GM21786 (cell line): Measurements from ENCODE around the gene DHX15.

Experiments
- ATAC-seq: cut with Tn5 transposase; IDR thresholded peaks from one replicate; pipeline ENCODE4 v1.9.1; 2021; ENCODE audit not compliant: unreplicated experiment

The DHX15 gene

GRCh38 chr4:24584211-24584850, at the start of gene DHX15:
TSS of gene DHX15 (minus strand) at chr4:24584554. CDS start at chr4:24584393, 161 bp downstream.
- ATAC-seq, result peak; percentile 83

GRCh38 chr4:24632011-24632410, 47.7 kb upstream of the DHX15 start:
- ATAC-seq, result no peak

DNA sequence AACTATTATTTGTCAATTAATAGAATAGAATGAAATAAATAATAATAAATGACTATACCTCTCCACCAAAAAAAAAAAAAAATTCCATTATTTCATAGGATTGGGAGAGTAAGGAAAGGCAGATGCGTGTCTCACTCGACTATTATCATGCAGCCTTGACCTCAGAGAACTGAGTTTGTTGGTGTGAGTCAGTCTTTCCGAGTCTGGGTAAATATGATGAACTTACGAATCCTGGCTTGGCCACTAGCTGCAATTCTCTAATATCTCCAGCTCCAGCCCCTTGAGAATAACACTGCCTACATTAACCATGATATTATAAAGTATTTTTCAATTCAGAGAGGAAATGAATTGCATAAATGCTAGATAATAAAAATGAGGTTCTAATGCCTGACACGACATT, 46.6 kb upstream of the DHX15 start:
- ATAC-seq, result no peak

DNA sequence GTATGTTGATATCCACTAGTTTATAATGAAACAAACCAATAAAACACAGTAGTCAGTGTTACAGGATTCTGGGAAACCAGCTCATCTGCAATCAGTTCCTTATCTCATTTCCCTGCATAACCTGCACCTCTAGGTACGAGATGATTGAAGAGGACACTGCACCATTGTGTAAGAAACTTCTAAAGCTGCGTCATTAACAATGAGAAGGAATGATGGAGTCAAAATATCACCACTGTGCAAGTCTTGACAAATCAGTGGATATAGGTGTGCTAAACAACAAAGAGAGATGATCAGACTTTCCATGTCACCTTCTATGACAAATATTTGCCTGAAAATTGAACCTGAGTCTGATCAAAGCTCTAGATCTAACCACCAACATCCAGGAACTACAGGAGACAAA, 40.7 kb upstream of the DHX15 start:
- ATAC-seq, result no peak

- ATAC-seq, result no peak
Observed at GRCh38 chr4:24624381-24624780, 40.0 kb upstream of the DHX15 start.

DNA sequence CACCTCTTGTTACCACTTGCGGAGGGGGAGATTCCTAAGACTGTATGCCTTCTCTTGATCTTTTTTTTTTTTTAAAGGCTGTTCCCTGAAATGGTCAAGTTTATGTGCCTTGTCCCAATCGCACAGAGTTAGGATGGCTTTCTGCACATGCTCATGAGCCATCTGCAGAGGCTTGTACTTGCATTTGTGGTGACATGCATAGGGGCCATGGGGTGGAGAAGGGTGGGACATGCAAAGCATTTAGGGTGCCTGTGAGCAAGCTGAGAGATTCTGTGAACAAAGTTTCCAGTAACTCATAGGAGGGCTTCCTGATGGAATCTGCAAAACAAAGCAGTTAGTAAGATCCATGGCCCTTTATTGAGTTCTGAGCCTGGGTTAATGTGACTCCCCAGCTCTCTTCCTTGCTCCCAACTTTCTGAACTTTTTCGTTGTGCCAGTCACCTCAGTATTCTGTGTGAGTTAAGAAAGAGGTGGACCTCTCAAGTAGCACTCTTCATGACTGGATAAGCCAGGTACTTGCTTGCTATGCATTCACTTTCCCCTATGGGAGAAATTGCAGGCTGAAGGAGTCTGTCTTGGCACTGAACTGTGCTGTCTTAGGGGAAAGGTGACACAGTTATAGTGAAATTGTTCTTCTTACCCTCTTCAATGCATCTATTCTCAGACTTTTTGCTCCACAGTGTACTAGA, 37.9 kb upstream of the DHX15 start:
- no peak for ATAC-seq

DNA sequence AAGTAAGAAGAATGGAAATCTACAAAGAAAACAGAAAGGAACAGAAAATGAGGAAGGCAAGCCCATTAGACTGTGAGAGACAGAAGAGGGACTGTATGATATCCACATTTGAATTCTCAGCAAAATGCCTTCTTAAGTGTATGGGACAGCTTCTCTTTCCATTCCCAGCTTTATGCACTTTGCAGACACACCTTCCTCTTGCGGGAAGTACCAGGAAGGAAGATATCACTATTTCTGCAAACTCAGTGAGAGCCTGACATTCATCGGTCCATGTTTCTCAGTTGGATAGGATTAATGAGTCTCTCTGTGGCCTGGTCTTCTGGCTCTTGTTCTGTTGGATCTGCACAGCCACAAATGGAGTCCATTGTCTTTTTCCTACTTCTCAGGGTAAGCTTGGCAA, 31.6 kb upstream of the DHX15 start:
- no peak for ATAC-seq

GRCh38 chr4:24614881-24615280, 30.5 kb upstream of the DHX15 start:
- ATAC-seq, result no peak

GRCh38 chr4:24613502-24613901, 29.1 kb upstream of the DHX15 start:
- ATAC-seq, result no peak

GRCh38 chr4:24611575-24611974, 27.2 kb upstream of the DHX15 start:
- no peak for ATAC-seq

DNA sequence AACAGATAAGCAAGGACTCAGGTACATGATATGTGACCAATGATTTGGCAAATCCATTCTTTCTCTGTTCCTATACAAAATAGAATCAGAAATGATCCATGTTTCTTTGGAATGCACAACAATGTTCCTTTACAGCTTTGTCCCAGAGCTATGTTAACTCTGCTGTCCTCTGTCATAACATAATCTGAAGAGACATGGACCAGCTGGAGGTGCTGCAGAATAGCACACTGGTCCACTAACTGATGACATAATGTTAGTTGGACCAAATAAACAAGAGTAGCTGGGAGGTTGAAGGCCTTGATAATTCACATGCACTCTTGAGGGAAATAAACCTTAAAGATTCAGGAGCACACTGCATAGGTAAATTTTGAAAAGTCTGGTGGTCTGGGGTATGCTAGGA, 23.0 kb upstream of the DHX15 start:
- no peak for ATAC-seq

DNA sequence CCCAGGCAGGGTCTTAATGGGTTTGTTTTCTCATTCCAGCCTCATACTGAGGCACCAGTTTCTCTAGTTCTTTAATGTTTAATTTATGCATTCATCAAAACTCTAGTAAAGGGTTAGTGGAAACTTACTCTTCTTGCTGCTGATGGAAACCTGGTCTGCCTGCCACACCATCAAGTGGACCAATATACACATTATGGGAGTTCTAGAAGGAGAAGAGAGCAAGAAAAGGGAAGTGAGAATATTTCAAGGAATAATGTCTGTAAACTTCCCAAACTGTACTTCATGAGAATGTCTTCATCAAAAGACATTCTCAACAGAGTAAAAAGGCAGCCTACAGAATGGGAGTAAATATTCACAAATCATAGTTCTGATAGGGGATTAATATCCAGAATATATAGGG, 20.9 kb upstream of the DHX15 start:
- ATAC-seq, result no peak

DNA sequence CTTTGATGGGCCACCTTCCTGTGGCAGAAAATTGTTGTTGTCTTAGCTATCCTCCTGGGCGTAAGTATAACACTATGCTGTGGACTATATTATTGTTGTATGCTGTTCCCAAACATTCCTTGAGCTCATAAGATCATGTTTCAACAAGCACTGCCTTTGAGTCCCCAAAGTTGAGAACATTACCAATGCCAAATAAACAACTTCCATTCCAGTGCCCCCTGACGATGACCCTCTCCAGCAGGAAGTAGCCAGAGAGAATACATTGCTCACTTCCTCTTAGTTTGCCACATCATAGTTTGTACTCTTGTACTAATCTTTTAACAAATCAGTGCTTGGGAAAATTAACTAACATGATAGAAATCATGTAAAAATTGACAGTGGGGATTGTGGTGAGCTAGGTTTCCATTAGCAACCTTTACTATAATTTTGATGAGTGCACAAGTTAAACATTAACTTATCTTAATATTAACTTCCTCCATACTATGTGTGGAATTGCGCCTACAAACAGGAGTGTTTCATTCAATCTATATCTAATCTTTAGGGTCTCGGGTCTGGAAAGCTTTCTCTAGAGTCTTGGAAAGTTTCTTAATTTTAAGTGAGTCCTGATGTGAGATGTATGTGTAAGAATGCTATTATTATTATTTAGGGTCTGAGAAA, 20.3 kb upstream of the DHX15 start:
- no peak for ATAC-seq

DNA sequence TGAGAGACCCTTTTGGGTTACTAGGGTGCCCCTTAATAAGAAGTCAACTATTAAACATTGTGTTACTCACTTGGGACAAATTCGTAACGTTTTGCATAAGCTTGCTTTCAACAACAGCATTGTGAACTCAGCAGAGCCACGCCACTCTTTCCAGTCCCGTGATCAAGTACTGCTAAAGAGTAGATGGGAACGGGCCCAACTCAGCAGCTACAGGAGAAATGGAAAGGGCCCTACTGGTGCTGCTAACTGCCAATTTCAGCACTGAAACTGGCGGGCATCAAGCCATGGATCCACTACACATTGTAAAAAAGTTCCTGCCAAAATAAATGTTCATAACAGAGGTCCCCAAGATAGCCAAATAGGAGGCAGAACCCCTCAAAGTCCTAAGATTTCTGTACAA, 19.0 kb upstream of the DHX15 start:
- no peak for ATAC-seq

DNA sequence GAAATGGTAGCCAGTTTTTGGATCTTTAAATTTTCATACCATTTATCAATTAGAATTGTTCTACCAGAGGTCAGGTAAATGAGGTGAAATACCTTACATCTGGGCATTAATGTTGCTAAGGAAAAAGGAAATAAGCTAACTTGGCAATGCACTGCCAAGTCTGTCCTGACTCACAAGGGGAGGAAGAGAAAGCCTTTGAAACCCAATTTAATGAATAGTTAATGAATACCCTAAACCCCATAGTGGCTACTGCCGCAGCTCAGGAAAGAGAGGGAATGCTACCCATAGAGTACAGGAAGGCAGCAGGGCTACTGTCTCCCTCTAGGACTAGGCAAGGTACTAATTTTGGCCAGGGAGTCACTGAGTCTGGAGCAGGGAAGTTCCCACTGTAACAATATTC, 16.8 kb upstream of the DHX15 start:
- no peak for ATAC-seq

GRCh38 chr4:24599275-24599674, 14.9 kb upstream of the DHX15 start:
- ATAC-seq, result no peak

DNA sequence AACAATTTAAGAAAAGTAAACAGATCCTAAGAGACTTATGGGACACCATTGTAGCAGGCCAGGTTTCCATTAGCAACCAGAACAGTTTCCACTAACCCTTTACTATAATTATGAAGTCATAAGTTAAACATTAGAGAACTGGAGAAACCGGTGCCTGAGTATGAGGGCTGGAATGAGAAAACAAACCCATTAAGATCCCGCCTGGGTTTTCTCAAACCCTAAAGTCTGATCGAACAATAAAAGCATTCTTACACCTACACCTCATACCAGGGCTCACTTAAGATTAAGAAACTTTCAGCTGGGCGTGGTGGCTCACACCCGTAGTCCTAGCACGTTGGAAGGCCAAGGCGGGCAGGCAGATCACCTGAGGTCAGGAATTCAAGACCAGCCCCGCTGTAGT, 13.7 kb upstream of the DHX15 start:
- no peak for ATAC-seq

- no peak for ATAC-seq
Observed at GRCh38 chr4:24595659-24596058, 11.3 kb upstream of the DHX15 start.

GRCh38 chr4:24594887-24595286, 10.5 kb upstream of the DHX15 start:
- no peak for ATAC-seq

- peak; percentile 62 for ATAC-seq
Observed at GRCh38 chr4:24589448-24589847, 5.1 kb upstream of the DHX15 start.

- no peak for ATAC-seq
Observed at GRCh38 chr4:24588216-24588954, 4.0 kb upstream of the DHX15 start.
